ENCODE data around the gene FOXJ3. TPM values are rescaled to one million over a fixed set of nuclear protein-coding genes. Genes with fewer than 3 reads are reported as not detected.
"Not testable (repeated sequence)": the region's sequence is repeated elsewhere in the genome, so short reads cannot be mapped to it uniquely, and the experiment has no call there.

FOXJ3 gene
- total RNA-seq, 2 experiments from 2014 or later = 43.1 to 44.0 TPM

DNA sequence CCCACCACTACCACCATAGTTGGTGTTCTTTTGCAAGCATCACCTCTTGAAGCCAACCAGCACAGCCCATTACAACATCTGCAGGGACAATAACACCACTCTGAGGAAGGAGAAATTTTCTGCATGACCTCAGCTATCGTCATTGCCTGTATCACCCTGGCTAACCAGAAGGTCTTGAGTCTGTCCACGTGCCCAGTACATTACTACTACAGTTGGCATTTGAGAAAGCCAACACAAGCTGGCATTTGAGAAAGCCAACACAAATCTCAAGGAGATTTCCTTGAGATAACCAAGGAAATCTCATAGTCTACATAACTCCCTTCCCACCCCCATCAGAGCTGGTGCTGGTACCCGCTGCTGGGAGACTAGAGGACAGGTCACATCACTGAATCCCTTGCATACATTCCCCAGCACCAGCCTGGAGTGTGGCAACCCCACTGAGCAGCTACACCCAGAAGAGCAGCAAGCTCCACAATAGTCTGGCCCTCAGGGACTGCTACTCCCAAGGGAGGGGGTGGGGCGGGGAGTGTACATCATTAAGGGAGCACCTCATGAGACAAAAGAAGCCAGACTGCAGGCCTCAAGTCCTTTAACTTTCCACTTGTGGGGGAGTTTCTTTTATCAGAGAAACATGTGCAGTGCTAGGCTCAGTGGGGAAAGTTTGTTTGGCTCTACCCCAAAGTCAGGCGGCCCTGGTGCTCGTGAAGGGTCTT lies 124.5 kb downstream of the FOXJ3 start:
- H3K27me3 Mint-ChIP-seq = no peaks in the 10 kb centered on the region
- peaks cover 24% of the 10 kb centered on the region for H3K4me1 Mint-ChIP-seq (ENCODE audit: low read depth)
- ATAC-seq (no peak), DNase-seq (no peak)
- no peak for TF ChIP-seq CTCF (IDR thresholded peaks at IDR 0.05)
- intact Hi-C loops (cut with micrococcal nuclease) = no loop called here
- H3K9me3 Mint-ChIP-seq = peaks cover 9% of the 10 kb centered on the region
- no peak overlapping the region for H3K27ac Mint-ChIP-seq
- no peak overlapping the region for H3K4me3 Mint-ChIP-seq
- CTCF ChIA-PET = interaction anchor here (2.5 kb wide), 1 partner anchor 37 kb away, joined by 8 read pairs; no protein-coding TSS in a partner anchor
- peaks cover 52% of the 10 kb centered on the region for H3K36me3 Mint-ChIP-seq (ENCODE audit: low read depth)
- POLR2A ChIA-PET = interaction anchor here (0.8 kb wide), 1 partner anchor 36 kb away, joined by 3 read pairs; no protein-coding TSS in a partner anchor

DNA sequence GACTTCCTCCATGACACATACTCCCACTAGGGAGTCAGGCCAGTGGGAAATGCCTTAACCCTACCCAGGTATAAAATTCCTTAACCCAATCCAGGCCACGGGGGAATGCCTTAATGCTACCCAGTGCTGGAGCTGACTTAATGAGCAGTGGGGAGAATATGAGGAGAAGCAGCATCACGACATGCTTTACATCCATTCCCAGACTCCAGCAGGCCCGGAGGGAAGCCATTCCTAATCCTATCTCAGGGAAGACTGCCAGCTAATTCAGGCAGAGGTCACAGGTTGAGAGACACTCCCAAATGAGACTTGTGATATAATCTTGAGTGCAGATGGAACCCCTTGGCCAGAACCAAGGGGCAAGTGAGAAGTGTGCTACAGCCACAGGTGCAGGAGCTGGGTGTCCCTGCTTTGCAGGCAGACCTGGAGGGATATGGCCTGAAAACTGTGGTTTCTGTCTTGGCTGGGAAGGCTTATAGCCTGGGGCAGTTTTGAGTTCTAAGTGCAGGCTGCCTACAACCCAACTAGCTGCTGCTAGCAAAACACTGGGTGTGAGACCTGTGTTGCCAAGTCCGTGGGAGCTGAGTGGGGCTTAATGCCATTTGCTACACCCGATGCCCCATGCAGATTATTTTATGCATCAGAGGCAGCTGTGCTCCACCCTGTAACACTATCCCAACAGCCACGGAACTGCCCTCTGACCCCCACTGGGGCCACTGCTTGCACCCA lies 125.3 kb downstream of the FOXJ3 start:
- Mint-ChIP-seq H3K27me3 (no peaks in the 10 kb centered on the region), H3K4me3 (no peak overlapping the region), H3K36me3 (ENCODE audit: low read depth) (peaks cover 53% of the 10 kb centered on the region), H3K9me3 (peaks cover 10% of the 10 kb centered on the region), H3K4me1 (ENCODE audit: low read depth) (peaks cover 26% of the 10 kb centered on the region), H3K27ac (no peak overlapping the region)
- ATAC-seq (no peak), DNase-seq (no peak)
- CTCF ChIA-PET = no interaction called here
- intact Hi-C loops (cut with micrococcal nuclease) = no loop called here
- POLR2A ChIA-PET = interaction anchor here (0.8 kb wide), 1 partner anchor 35 kb away, joined by 3 read pairs; no protein-coding TSS in a partner anchor
- TF ChIP-seq CTCF (IDR thresholded peaks at IDR 0.05) = no peak

DNA sequence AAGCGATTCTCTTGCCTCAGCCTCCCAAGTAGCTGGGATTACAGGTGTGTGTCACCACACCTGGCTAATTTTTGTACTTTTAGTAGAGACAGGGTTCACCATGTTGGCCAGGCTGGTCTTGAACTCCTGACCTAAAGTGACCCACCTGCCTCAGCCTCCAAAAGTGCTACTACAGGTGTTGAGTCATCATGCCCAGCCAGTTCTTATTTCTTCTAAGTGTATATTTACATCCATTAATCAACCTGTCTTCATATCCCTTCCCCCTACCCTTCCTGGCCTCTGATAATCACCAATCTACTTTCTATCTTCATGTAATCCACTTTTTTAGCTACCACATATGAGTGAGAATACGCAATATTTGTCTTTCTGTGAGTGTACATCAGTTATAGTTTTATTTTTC lies 128.1 kb downstream of the FOXJ3 start:
- H3K4me3 Mint-ChIP-seq; intact Hi-C loops (cut with micrococcal nuclease); DNase-seq; ATAC-seq; CTCF ChIA-PET; H3K27ac Mint-ChIP-seq; H3K27me3 Mint-ChIP-seq; POLR2A ChIA-PET: not testable (repeated sequence)
- H3K4me1 Mint-ChIP-seq (ENCODE audit: low read depth) = peaks cover 22% of the 10 kb centered on the region
- H3K9me3 Mint-ChIP-seq = peaks cover 18% of the 10 kb centered on the region
- H3K36me3 Mint-ChIP-seq (ENCODE audit: low read depth) = peaks cover 57% of the 10 kb centered on the region

- H3K9me3 Mint-ChIP-seq = peaks cover 18% of the 10 kb centered on the region
- TF ChIP-seq CTCF (IDR thresholded peaks at IDR 0.05) = no peak
- ATAC-seq = peak; percentile 39
- ChIA-PET CTCF (interaction anchor here (1.3 kb wide), 1 partner anchor 33 kb away, joined by 7 read pairs; no protein-coding TSS in a partner anchor), POLR2A (no interaction called here)
- DNase-seq = no peak
- no peaks in the 10 kb centered on the region for H3K27me3 Mint-ChIP-seq
- H3K36me3 Mint-ChIP-seq (ENCODE audit: low read depth) = peaks cover 57% of the 10 kb centered on the region
- H3K4me3 Mint-ChIP-seq = no peak overlapping the region
- peaks cover 17% of the 10 kb centered on the region for H3K4me1 Mint-ChIP-seq (ENCODE audit: low read depth)
- intact Hi-C loops (cut with micrococcal nuclease) = no loop called here
- H3K27ac Mint-ChIP-seq = no peak overlapping the region
Observed at GRCh38 chr1:42206164-42206563, 128.9 kb downstream of the FOXJ3 start.

GRCh38 chr1:42201986-42202385 lies 133.0 kb downstream of the FOXJ3 start:
- ChIA-PET CTCF (interaction anchor here (1.3 to 1.8 kb wide), 2 partner anchors 24 to 29 kb away, joined by 4 to 6 read pairs; no protein-coding TSS in a partner anchor), POLR2A (no interaction called here)
- Mint-ChIP-seq H3K9me3 (peaks cover 18% of the 10 kb centered on the region), H3K27ac (no peak overlapping the region), H3K4me3 (no peak overlapping the region), H3K27me3 (no peaks in the 10 kb centered on the region), H3K36me3 (ENCODE audit: low read depth) (peaks cover 64% of the 10 kb centered on the region), H3K4me1 (ENCODE audit: low read depth) (peaks cover 3% of the 10 kb centered on the region)
- intact Hi-C loops (cut with micrococcal nuclease) = no loop called here
- TF ChIP-seq CTCF (IDR thresholded peaks at IDR 0.05) = no peak
- DNase-seq = no peak
- no peak for ATAC-seq
